SKM-1 treated with dmso at 0.1 percent for 144 hours (cell line): Measurements from ENCODE around the gene SMAD2.
"Not testable (repeated sequence)": the region's sequence is repeated elsewhere in the genome, so short reads cannot be mapped to it uniquely, and the experiment has no call there.

Experiments used
- DNase-seq: peaks from one replicate; lab custom pipeline; 2025; ENCODE audit not compliant: unreplicated experiment; lab: John Stamatoyannopoulos, UW

Gene SMAD2

DNA sequence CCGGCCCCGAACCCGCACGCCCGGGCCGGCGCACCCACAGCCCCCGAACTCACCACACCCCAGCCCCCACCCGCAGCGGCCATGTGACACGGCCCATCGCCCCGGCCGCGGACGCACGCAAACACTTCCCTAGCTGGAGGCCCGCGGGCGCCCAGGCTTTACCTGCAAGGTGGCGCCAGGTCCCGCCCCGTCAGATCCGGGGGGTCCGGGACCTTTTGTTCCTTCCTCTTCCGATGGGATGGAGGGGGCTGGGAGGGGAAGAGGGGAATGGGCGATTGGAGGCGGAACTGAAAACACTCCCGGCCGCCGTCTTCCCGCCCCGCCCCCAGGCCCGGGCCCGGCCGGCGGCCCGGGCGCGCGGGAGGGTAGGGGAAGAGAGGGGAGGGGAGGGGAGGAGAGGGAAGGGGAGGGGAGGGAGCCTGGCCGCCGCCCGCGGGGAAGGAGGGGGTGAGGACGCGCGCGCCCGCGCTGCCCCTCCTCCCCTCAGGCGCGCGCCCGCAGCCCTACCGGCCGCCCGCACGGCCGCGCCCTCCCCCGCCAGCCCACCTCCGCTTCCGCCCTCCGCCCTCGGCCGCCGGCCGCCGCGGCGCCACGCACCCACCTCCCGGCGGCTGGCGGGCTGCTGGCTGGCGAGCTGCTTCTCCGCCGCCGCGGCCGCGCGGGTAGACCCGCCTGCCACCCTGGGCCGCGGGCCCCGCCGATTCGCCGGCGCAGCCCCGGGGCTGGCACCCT is at the start of gene SMAD2:
SMAD2 (minus strand) TSS at position 461 of the 732 bp plus-strand sequence. CDS start 33,903 bp downstream, outside the sequence.
- peak; percentile 87 for DNase-seq

DNA sequence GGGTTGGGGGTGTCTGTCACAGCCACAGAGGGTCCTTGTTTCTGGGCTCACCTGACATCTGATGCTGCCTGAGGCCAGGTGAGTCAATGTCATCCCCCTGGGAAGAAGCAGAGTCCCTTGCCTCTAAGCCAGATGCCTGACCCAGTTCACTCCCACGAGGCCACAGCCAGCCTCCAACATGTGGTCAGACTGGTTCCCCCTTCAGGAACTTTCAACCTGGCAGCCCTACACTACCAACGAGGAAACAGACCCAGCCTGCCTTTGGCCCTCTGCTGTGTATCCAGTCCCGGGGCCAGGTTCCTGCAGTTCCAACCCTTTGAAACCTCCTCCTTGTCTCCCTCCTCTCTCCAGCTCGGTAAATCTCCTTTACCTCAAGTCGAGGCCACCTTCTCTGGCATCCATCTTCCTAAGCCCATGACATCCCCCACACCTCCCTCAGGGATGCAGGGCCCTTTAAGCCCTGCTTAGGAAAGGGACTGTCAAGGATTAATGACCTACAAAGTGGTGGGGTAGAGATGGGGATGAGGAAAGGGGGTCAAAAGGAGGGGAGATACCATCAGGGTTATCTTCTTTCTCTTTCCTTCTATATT is 49.2 kb upstream of the SMAD2 start:
- no peak for DNase-seq

DNA sequence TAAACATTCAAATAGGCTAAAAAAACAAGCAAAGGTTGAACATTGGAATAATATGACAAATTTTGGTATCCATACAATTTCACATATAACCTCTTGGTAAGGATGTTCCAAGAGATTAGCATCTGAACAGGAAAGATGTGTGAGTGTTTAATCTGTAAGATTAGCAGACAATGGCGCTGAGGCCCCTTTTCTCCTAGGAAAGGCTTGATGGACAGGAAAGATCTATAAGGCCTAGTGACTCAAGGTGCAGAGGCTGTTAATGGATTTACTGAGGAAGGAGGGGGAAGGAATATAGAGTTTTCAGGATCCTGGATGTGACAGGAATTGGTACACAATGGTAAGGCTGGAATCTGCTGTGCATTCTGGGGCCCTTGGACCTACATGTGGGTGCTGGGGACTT is 48.1 kb upstream of the SMAD2 start:
- DNase-seq, result no peak

DNA sequence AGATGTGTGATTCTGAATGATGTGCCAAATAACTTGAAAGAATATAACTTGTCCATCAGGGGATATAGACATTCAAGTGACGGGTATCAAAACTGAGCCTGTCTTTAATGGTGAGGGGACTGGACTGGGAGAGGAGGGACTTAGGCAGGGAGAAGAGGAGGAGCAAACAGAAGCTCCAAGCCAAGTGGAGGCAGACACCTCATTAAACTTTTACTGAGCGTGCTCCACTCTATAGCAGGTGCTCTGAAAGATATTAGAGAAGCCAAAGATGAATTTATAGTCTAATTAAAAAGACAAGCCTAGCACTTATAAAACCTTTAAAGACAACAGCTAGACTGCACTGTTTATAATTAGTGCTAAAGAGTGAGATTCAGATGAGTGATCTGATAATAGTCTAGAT is 47.7 kb upstream of the SMAD2 start:
- no peak for DNase-seq

DNA sequence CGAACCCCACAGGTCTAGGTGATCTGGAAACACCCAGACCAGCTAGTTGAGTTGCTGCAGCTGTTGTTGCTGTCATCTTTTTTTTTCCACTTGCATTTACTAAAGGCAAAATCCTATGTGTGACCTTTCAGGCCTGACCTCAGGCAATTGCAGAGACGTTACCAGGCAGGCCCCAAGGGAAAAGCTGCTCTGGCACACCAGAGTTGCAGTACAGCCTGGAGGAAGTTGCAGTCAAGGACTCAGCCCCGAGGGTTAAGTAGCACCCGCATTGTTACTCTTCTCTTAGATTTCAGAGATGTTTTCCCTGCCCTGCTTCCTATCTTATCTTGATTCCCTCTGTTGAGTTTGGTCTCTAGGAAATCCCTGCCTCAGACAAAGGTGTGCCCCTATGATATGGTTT is 45.2 kb upstream of the SMAD2 start:
- peak; percentile 59 for DNase-seq

DNA sequence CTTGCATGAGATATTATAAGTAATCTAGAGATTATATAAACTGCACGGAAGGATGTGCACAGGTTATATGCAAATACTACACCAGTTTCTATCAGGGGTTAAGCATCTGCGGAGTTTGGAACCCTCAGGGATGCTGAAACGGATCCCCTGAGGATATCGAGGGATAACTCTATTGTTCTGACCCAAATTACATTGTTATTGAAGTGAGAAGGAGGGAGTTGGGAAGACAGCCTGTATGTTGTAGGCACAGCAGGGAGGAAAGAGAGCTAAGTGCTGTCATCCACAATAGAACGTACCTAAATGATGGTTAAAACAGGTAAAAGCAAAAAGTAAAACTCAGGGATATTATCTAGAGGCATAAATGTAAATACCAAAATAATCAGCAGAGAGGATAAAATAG is 44.6 kb upstream of the SMAD2 start:
- no peak for DNase-seq

DNA sequence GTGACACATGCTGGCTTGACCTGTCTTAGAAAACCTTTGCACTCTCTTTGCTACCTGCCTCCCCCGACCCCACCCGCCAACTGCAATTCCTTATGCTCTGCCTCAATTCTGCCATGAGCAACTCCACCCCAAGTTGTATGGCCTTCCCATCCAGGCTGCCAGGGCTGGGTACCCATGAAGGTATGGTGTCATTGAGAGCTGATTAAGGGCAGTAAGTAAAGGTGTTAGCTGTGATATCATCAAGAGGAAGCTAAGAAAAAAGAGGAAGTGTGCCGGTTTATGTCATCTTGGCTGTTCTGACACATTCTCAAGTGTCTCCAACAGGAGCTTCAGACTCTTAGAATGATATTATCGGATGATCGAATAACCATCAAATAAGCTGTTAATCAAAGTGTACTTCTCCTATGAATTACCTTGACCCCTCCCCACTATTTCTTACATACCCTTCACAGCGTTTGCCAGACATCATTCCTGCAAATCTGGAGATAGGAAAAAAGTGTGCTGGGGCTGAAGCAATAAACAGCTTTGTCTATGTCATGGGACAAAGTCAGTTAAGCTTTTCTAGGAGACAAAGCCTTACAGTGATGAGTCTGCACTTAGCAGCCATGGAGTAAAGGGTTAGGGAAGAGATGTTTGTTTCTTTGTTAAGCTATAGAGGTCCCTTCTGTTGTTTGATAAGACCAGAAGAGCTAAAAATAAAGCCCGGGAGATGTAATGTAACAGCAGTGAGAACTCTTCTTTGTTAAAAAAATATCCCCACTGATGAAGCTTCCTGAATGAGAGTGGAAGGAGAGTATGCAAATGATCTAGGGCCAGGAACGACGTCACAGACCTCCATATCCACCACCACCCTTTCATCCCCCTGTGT is 40.4 kb upstream of the SMAD2 start:
- peak; percentile 80 for DNase-seq

DNA sequence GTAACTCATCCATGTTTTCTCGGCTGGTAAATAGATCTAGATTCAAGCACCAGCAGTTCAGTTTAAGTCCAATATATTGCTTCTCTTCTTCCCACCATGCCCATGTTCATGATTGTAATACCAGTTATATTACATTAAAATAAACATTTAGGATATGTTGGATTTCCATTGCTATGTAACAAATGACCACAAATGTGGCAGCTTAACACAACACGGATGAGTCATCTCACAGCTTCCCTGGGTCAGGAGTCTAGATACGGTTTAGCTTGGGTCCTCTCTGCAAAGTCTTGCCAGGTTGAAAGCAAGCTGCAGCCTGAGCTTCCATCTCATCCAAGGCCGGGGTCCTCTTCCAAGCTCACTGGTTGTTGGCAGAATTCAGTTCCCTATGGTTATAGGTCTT is 39.4 kb upstream of the SMAD2 start:
- peak; percentile 53 for DNase-seq

DNA sequence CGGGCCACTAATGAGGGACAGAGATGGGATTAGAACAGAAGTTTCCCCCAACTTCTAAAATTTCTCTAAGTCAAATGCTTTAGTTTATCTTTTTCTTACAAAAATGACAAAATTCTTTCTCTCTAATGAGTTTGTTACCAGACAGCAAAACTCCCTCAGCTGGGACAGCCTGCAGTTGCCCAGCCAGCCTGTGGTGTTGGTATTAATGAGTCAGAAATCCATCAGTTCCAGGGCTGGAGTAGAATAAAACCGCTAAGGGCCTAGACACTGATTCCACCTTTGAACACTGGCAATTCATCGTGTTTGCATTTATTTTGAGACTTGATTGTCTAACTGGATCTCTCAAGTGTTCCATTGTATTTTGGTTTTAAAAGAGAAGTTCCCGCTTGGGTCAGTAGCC is 38.3 kb upstream of the SMAD2 start:
- no peak for DNase-seq

DNA sequence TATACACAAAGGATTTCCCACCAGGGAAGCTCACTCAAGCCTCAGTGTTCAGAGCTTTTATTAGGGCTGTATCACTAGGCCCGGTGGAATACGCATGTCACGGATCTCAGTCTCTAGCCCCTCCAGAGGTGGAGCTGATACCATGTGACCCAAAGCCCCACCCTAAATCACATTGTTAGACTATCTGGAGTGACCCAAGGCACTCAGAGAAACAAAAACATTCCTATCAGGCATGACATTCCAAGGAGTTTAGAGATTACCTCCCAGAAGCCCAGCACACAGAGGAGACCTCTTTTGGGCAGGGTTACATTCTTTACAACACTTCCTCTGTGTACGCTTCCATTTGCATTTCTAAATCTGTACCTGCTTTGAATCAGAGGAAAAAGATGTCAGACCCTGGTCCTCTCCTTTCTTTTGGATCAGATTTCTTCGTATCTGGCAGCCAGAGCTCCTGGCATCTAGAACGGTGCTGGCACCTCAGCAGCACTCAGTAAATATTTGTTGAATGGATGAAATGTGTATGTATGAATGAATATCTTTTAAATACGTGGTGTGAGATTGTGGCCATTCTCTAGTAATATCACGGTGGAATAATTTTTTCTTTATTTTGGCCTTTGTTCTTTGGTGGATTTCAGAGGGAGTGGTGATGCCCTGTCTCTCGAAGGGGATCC is 37.7 kb upstream of the SMAD2 start:
- no peak for DNase-seq

DNA sequence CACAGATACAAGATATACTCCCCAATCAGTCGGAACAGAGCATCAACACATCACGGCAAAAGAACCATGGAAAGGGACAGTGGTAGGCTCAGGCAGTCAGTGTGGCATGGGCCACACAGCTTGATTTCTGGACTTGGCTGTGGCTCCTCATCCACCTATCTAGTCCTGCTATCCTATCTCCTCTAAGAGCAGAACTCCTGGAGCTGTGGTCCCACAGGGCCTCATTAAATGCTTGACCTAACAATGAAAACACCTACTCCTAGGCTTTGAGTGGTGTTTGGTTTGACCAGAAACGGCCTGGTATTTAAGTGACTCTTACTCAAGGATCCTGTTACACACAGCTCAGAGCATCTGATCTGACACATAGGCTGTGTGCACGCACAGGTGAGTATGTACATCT is 33.6 kb upstream of the SMAD2 start:
- DNase-seq, result no peak

DNA sequence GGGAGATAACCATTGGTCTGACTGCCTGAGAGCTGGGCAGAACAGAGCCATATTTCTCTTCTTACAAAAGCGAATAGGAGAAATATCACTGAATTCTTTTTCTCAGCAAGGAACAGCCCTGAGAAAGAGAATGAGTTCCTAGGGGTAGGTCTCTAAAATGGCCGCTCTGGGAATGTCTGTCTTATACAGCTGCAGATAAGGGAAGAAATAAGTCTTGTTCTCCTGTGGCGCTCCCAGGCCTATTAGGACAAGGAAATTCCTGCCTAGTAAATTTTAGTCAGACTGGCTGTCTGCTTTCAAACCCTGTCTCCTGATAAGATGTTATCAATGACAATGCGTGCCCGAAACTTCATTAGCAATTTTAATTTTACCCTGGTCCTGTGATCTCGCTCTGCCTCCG is 30.5 kb upstream of the SMAD2 start:
- not testable (repeated sequence) for DNase-seq

DNA sequence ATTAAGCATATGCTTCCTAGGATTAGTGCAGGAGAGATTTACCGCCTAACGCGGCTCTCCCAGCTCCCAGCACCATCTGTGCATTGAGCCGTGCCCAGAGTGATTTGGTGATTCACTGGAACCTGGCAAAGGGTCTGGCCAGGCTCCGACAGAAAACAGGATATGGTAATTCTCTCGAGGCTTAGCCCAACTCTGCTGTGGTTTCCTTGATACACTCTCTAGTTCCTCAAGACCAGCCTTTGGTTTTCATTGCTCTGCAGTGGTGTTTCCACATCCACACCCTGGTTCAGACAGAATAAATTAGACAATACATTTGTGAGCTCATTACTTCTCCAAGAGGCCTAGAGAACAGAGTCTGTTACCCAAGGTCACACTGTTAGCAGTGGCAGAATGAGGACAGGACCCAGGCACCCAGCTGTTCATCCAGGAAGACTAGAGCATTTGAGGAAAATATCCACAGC is 23.0 kb upstream of the SMAD2 start:
- peak; percentile 99 for DNase-seq

DNA sequence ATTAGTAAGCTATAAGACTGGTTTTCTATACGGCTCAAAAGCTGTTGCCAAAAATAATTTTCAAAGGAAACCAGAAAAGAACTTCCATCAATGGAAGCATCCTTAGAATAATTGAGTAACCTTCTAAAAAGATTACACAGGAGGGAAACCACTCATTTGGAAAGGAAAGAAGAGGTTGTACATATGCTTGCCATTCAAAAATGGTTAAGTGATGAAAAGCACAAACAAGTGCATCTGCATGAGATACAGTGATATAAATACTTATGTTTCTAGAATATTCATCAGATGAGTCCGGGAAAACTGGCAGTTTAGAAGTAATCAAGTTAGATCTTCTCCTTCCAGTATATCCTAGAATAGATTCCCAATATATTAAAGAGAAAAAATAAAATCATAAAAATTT is 20.1 kb upstream of the SMAD2 start:
- DNase-seq, result no peak

DNA sequence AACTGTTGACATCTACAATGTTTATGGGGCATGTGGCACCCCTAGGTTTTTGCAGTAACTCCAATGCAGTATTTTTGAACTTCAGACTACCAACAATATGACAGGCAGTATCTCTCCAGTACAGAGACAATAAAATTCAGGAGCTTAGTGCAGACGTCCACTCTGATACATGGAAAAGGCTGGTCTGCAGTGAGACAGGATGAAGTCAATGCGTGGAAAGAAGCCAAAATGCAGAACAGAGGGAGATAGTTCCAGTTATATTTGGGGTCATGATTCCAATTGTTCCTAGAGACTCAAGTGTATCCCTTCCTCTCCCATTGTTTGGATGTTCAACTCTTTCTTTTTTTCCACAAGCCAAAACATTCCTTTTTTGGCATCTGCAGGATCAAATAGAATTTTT is 18.7 kb upstream of the SMAD2 start:
- no peak for DNase-seq

DNA sequence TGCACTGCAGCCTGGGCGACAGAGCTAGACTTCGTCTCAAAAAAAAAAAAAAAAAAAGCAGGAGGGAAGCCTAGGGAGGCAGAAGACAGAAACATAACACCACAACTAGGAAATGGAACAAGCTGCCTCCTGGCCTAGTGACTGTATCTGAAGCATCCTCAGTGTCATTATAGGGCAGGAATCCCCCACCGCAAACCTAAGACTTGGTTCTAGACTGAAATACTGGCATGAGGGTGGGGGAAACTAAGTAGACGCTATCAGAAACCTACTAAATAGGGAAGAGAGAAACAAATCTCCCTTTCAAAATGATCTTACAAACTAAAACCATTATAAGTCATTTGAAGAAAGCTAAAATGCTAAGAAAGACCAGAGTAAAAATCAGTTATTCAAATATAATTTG is 16.4 kb upstream of the SMAD2 start:
- no peak for DNase-seq

DNA sequence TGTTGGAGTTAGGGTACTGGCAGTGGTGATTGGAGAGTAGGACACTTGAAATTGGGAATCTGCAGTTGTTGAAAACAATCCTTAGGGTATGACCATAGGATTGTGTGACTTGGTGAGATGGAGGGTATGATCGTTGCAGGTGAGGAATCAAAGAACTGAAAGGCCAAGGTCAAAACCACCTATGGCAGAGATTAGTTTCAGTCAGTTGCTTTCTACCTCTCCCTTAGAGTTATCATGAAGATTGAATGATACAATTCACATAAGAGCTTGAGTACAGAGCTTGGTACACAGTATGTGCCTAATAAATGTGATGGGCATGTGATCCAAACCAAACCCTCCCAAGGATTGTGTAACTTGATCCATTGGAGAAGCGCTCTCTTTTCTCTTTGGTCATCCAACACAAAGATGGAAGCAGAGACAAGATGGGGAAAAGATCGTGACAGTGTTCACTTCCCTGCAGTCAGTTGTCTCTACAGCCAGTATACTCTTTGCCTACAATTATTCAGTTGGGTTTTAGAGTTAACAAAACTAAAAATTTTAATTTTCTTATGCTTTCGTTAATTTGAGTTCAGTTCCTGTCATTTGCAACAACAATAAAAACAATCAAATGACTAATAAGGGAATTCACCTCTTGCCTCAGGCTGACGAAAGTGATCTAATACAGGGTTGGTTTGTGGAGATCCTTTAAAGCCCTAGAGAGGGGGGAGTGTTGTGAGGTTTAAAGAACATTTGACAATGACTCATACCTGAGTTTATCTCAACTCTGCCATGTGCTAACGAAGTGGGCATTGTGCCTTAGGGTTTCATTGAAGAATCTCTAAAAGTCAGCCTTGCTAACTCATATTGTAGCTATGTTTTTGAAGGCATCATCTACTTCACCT is 14.8 kb upstream of the SMAD2 start:
- DNase-seq, result no peak

DNA sequence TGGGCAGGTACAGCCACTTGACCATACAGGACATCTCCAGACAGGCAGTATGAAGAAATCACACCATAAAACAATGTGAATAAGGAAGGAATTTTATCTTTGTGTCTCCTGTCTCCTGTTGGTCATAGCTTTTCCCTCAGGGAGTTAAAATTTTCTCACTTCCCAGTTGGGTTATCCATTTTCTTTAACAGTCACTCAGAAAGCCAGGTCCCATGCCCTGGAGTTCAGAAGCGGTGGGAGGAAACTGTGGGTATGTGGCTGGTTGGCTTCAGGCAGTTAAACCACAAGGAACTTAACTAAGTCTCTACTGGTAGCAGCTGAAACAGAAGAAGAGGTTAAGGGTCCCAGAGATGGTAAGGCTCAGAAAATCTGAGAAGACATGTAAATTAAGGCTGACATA is 6.5 kb upstream of the SMAD2 start:
- DNase-seq, result peak; percentile 58

DNA sequence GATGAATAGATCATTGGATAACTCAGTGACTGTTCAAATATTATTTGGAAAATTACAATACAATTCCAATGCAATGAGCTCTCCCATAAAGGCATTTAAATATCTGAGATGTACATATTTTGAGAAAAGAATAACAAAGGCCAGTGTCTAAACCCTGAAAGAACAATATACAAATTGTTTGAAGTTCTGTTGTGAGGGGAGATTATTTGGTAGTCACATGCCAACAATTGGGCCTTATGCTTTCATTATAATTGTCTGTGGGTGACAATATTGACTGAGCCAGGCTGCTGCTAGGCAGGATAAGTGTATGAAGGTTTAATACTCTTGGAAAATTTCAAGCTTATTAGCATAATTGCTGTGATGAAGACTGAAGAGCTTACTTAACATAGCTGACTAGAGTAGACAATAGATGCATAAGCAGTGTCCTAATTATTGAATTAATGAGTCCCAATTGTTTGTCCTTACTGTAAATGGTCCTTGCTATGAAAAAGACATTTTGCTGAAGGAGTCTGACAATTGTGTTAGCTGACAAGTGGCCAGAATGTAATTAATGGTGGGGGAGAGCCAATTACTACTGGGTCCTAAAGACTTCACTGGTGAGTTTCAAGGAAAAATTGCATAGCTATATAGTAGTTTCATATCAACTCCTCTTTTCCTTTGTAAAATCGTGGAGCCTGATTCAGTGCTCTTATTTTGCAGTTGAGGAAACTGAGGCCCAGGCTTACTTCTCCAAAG is 5.0 kb upstream of the SMAD2 start:
- no peak for DNase-seq

DNA sequence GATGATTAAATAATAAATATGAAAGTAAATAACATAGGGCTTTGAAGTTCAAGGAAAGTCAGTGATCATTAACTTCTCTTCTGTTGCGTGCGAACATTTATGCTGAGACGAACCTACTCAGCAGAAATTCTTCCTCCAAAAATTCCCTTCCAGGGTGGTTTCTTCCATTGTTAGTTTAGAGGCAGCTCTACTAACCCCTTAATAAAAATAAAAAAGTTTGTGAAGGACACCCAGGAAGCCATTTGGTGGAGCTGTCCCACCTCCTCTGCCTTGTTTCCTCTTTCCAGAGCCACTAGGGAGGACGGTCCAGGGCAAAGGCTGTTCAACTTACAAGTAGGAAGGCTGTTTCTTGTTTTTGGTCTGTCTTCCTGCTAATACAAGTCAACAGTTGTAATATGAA is 2.1 kb upstream of the SMAD2 start:
- no peak for DNase-seq
